ENCODE measurements around the gene TAS2R13. TPM values are rescaled to one million over a fixed set of nuclear protein-coding genes. Genes with fewer than 3 reads are reported as not detected.

Gene TAS2R13
- total RNA-seq, 2 donors from 2014 or later = 3.1 to 7.3 TPM

- DNase-seq (ENCODE audit: low spot score) = no peak
- Histone ChIP-seq H3K4me3 (no peak overlapping the region), H3K9me3 (peaks cover 21% of the 10 kb centered on the region), H3K27ac (no peak overlapping the region), H3K4me1 (ENCODE audit: control insufficient read depth in 1 of 2, low read depth in 2 of 2) (no peaks in the 10 kb centered on the region), H3K27me3 (replicated peaks; ENCODE audit: insufficient read depth) (no peaks in the 10 kb centered on the region), H3K36me3 (no peaks in the 10 kb centered on the region)
- no peak for ATAC-seq (ENCODE audit: insufficient number of reproducible peaks, low FRiP score, low read depth)
- TF ChIP-seq CTCF (IDR thresholded peaks at IDR 0.05) = no peak
Measured at GRCh38 chr12:10901427-10901826, 7.9 kb downstream of the TAS2R13 start.

- Histone ChIP-seq H3K9me3 (peaks cover 21% of the 10 kb centered on the region), H3K27me3 (replicated peaks; ENCODE audit: insufficient read depth) (no peaks in the 10 kb centered on the region), H3K36me3 (no peaks in the 10 kb centered on the region), H3K4me1 (ENCODE audit: control insufficient read depth in 1 of 2, low read depth in 2 of 2) (no peaks in the 10 kb centered on the region), H3K27ac (no peak overlapping the region), H3K4me3 (no peak overlapping the region)
- TF ChIP-seq CTCF (IDR thresholded peaks at IDR 0.05) = no peak
- DNase-seq (ENCODE audit: low spot score) (no peak), ATAC-seq (ENCODE audit: insufficient number of reproducible peaks, low FRiP score, low read depth) (no peak)
Measured at GRCh38 chr12:10900972-10901371, 8.4 kb downstream of the TAS2R13 start.

GRCh38 chr12:10900530-10900929 is 8.8 kb downstream of the TAS2R13 start:
- H3K27ac ChIP-seq = no peak overlapping the region
- no peak for ATAC-seq (ENCODE audit: insufficient number of reproducible peaks, low FRiP score, low read depth)
- TF ChIP-seq CTCF (IDR thresholded peaks at IDR 0.05) = no peak
- H3K4me3 ChIP-seq = no peak overlapping the region
- peaks cover 21% of the 10 kb centered on the region for H3K9me3 ChIP-seq
- H3K4me1 ChIP-seq (ENCODE audit: control insufficient read depth in 1 of 2, low read depth in 2 of 2) = no peaks in the 10 kb centered on the region
- DNase-seq (ENCODE audit: low spot score) = no peak
- H3K36me3 ChIP-seq = no peaks in the 10 kb centered on the region
- no peaks in the 10 kb centered on the region for H3K27me3 ChIP-seq (replicated peaks; ENCODE audit: insufficient read depth)

GRCh38 chr12:10896854-10897253 is 12.5 kb downstream of the TAS2R13 start:
- Histone ChIP-seq H3K27ac (no peak overlapping the region), H3K36me3 (no peaks in the 10 kb centered on the region), H3K27me3 (replicated peaks; ENCODE audit: insufficient read depth) (no peaks in the 10 kb centered on the region), H3K9me3 (no peaks in the 10 kb centered on the region), H3K4me1 (ENCODE audit: control insufficient read depth in 1 of 2, low read depth in 2 of 2) (no peaks in the 10 kb centered on the region), H3K4me3 (no peak overlapping the region)
- no peak for TF ChIP-seq CTCF (IDR thresholded peaks at IDR 0.05)
- ATAC-seq (ENCODE audit: insufficient number of reproducible peaks, low FRiP score, low read depth) (no peak), DNase-seq (ENCODE audit: low spot score) (no peak)

GRCh38 chr12:10891937-10892336 is 17.4 kb downstream of the TAS2R13 start:
- ATAC-seq (ENCODE audit: insufficient number of reproducible peaks, low FRiP score, low read depth) (no peak), DNase-seq (ENCODE audit: low spot score) (no peak)
- H3K9me3 ChIP-seq = no peaks in the 10 kb centered on the region
- H3K4me3 ChIP-seq = no peak overlapping the region
- H3K4me1 ChIP-seq (ENCODE audit: control insufficient read depth in 1 of 2, low read depth in 2 of 2) = no peaks in the 10 kb centered on the region
- H3K27ac ChIP-seq = no peak overlapping the region
- no peaks in the 10 kb centered on the region for H3K27me3 ChIP-seq (replicated peaks; ENCODE audit: insufficient read depth)
- TF ChIP-seq CTCF (IDR thresholded peaks at IDR 0.05) = no peak
- H3K36me3 ChIP-seq = no peaks in the 10 kb centered on the region
